Measurements from ENCODE around the gene AJAP1. TPM values are rescaled to one million over a fixed set of nuclear protein-coding genes. Genes with fewer than 3 reads are reported as not detected.
A peak's percentile ranks its signal among the peaks of the same experiment; 100 is the strongest.

The AJAP1 gene
- total and polyA plus RNA-seq, 2 of the 13 experiments (the other 11 are each of a cell fraction or from before 2014, with no cell fraction given): not detected

DNA sequence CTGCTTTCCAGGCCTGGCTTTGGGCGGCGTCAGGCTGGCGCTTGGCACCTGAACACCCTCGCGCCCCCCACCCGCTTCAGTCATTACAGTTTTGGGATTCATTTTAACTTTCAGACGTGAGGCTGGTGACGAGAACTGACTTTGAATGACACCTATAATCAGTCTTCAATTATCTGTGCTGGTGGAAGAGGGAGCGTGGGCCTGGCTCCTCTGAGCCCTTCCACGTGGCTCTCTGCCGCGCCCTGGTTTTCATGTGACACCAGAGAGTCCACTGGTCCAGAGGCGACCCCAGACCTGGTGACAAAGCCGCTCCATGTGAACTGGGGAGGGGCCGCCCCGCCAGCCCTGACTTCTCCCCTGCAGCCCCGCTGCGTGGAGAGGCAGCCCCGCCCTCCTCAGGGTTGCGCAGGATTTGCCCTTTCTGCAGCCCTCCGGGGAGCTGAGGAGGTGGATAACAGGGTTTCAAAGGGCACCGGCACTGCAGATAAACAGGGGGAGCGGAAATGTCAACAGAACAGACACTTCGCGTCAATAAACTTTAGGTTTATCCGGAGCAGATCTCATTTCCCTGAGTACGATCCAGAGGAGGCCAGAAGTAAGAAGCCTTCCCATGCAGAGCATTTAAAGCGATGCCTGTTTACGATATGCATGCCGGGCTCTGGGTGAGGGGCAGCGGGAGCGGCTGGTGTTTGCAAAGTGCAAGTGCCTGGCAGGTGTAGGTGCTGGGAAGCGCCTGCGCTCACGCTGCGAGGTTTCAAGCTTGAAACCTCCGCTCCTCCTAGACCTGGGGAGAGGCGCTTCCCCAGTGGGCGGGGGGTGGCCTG lies 56.4 kb downstream of the AJAP1 start:
- ChIA-PET POLR2A (no interaction called here), CTCF (ENCODE audit: low intra/inter-chr PET ratio, low total read pairs) (no interaction called here)
- 0 out of 6 replicates have a peak overlapping the region, but pooled peaks of 1 of the 3 experiments have one; percentile 1 for H3K4me3 ChIP-seq (replicated peaks in 1 of 3; ENCODE audit: insufficient read depth in 1 of 3, low read depth in 2 of 3, low read length in 3 of 3)
- no peak overlapping the region for H3K27ac ChIP-seq (ENCODE audit: extremely low read length, insufficient read depth, low read length)
- FAIRE-seq: peak; percentile 26
- no peaks in the 10 kb centered on the region; a peak in 2 of 5 replicates for H3K27me3 ChIP-seq (ENCODE audit: control insufficient read depth in 1 of 2, insufficient read depth in 2 of 2, low read length in 2 of 2)
- H2AFZ ChIP-seq (ENCODE audit: low read length): no peak overlapping the region
- H3K9ac ChIP-seq (ENCODE audit: insufficient read depth, low read depth, low read length): no peak overlapping the region
- no peaks in the 10 kb centered on the region for H4K20me1 ChIP-seq (ENCODE audit: insufficient read depth, low read length)
- H3K36me3 ChIP-seq (replicated peaks in 1 of 2; ENCODE audit: control insufficient read depth in 1 of 2, insufficient read depth in 2 of 2, low read length in 2 of 2): no peaks in the 10 kb centered on the region
- H3K9me3 ChIP-seq (ENCODE audit: low read length): peaks cover 5% of the 10 kb centered on the region; the same call in 1 of the 2 replicates
- BruUV-seq (replicated peaks): no TSS peak
- peak; percentile 53 for DNase-seq (ENCODE audit: low spot score)
- ATAC-seq: peak; percentile 75
- intact Hi-C loops (cut with micrococcal nuclease; ENCODE audit: unreplicated experiment): no loop called here
- no peaks in the 10 kb centered on the region for H3K79me2 ChIP-seq (ENCODE audit: insufficient read depth, low read length)
- peaks cover 15% of the 10 kb centered on the region for H3K4me1 ChIP-seq (ENCODE audit: insufficient read depth, low read length)
- H3K4me2 ChIP-seq (ENCODE audit: low read depth, low read length): peak overlapping the region; percentile 38; the same call in 1 of the 2 replicates
- 39% methylated on average over 18 of the region's 39 CpGs for WGBS (ENCODE audit: low lambda C conversion rate)
- in situ Hi-C loops (cut with HindIII; ENCODE audit: extremely low pct_ligation_motif_present, low pct_unique_long_range_greater_than_20kb): no loop called here
- TF ChIP-seq ISL2 (CRISPR knock-in tag; IDR thresholded peaks at IDR 0.05) (peak; percentile 66; the same call in 1 of the 2 replicates), GATAD2A (CRISPR knock-in tag; IDR thresholded peaks at IDR 0.05) (peak; percentile 69), ZUFSP (CRISPR knock-in tag; IDR thresholded peaks at IDR 0.05; ENCODE audit: borderline replicate concordance) (no peak), HNF1B (CRISPR knock-in tag; IDR thresholded peaks at IDR 0.05) (peak; percentile 29; the same call in 1 of the 2 replicates), MED1 (CRISPR knock-in tag; IDR thresholded peaks at IDR 0.05) (0 out of 2 replicates have a peak, but pooled peaks have one; percentile 26), KLF6 (CRISPR knock-in tag; IDR thresholded peaks at IDR 0.05) (no peak), ZBTB7B (CRISPR knock-in tag; IDR thresholded peaks at IDR 0.05) (peak; percentile 66), NFATC3 (CRISPR knock-in tag; IDR thresholded peaks at IDR 0.05) (no peak), ATF7 (IDR thresholded peaks at IDR 0.05) (no peak), ATF7 (CRISPR knock-in tag; IDR thresholded peaks at IDR 0.05) (no peak), ZNF564 (CRISPR knock-in tag; IDR thresholded peaks at IDR 0.05) (0 out of 2 replicates have a peak, but pooled peaks have one; percentile 28), ZNF710 (CRISPR knock-in tag; IDR thresholded peaks at IDR 0.05; ENCODE audit: borderline replicate concordance) (0 out of 2 replicates have a peak, but pooled peaks have one; percentile 22), ZNF790 (CRISPR knock-in tag; IDR thresholded peaks at IDR 0.05; ENCODE audit: borderline replicate concordance) (no peak), ZNF749 (CRISPR knock-in tag; IDR thresholded peaks at IDR 0.05; ENCODE audit: borderline replicate concordance) (no peak), GABPB1 (CRISPR knock-in tag; IDR thresholded peaks at IDR 0.05) (peak; percentile 53), ZNF550 (CRISPR knock-in tag; IDR thresholded peaks at IDR 0.05; ENCODE audit: borderline replicate concordance) (no peak)
- TF ChIP-seq, protein P1, sequence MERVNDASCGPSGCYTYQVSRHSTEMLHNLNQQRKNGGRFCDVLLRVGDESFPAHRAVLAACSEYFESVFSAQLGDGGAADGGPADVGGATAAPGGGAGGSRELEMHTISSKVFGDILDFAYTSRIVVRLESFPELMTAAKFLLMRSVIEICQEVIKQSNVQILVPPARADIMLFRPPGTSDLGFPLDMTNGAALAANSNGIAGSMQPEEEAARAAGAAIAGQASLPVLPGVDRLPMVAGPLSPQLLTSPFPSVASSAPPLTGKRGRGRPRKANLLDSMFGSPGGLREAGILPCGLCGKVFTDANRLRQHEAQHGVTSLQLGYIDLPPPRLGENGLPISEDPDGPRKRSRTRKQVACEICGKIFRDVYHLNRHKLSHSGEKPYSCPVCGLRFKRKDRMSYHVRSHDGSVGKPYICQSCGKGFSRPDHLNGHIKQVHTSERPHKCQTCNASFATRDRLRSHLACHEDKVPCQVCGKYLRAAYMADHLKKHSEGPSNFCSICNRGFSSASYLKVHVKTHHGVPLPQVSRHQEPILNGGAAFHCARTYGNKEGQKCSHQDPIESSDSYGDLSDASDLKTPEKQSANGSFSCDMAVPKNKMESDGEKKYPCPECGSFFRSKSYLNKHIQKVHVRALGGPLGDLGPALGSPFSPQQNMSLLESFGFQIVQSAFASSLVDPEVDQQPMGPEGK (CRISPR knock-in tag; IDR thresholded peaks at IDR 0.05): peak; percentile 77
